Measurements from ENCODE around the gene RSAD1.
"Not testable (repeated sequence)": the region's sequence is repeated elsewhere in the genome, so short reads cannot be mapped to it uniquely, and the experiment has no call there.

GRCh38 chr17:50475775-50476544, 2.7 kb upstream of the RSAD1 start:
- TF ChIP-seq CTCF, POLR2AphosphoS5 (IDR thresholded peaks at IDR 0.05): not testable (repeated sequence)
